Measurements from ENCODE around the gene PSMG3. TPM values are rescaled to one million over a fixed set of nuclear protein-coding genes. Genes with fewer than 3 reads are reported as not detected.

PSMG3 gene
- total RNA-seq, 1 donor from 2014 or later: 31.7 TPM

DNA sequence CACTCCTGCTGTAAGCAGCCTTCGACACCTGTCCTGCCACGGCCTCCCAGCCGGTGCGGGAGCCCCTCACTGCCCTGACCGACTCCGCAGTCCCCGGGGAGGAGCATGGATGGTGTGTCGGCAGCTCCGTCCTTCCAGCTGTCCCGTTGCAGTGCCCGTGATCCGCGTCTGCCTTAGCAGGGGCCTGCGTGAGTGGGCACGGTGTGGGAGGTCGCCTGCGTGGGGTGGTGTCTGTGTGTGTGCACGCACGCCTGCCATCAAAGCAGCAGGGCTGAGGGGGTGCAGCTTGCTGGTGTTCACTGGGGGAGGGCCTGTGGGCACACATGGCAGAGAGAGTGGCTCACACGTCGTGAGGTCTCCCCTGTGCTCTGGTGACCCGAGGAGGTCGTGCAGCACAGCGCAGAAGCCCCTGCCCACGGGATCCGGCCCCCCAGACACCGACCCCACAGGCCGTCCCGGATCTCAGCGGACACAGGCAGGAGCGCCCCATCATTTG, 29.0 kb downstream of the PSMG3 start:
- no peak overlapping the region for H3K27ac Mint-ChIP-seq (ENCODE audit: unreplicated experiment)
- H3K4me3 Mint-ChIP-seq (ENCODE audit: unreplicated experiment): no peak overlapping the region
- no peaks in the 10 kb centered on the region for H3K9me3 Mint-ChIP-seq (ENCODE audit: low read depth)
- H3K36me3 Mint-ChIP-seq (ENCODE audit: low read depth): peaks cover 3% of the 10 kb centered on the region
- TF ChIP-seq, protein P1, sequence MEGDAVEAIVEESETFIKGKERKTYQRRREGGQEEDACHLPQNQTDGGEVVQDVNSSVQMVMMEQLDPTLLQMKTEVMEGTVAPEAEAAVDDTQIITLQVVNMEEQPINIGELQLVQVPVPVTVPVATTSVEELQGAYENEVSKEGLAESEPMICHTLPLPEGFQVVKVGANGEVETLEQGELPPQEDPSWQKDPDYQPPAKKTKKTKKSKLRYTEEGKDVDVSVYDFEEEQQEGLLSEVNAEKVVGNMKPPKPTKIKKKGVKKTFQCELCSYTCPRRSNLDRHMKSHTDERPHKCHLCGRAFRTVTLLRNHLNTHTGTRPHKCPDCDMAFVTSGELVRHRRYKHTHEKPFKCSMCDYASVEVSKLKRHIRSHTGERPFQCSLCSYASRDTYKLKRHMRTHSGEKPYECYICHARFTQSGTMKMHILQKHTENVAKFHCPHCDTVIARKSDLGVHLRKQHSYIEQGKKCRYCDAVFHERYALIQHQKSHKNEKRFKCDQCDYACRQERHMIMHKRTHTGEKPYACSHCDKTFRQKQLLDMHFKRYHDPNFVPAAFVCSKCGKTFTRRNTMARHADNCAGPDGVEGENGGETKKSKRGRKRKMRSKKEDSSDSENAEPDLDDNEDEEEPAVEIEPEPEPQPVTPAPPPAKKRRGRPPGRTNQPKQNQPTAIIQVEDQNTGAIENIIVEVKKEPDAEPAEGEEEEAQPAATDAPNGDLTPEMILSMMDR (IDR thresholded peaks at IDR 0.05): no peak
- peaks cover 17% of the 10 kb centered on the region for H3K4me1 Mint-ChIP-seq (ENCODE audit: low read depth)
- no peak for DNase-seq (ENCODE audit: low spot score)
- H3K27me3 Mint-ChIP-seq (ENCODE audit: low read depth): no peaks in the 10 kb centered on the region

DNA sequence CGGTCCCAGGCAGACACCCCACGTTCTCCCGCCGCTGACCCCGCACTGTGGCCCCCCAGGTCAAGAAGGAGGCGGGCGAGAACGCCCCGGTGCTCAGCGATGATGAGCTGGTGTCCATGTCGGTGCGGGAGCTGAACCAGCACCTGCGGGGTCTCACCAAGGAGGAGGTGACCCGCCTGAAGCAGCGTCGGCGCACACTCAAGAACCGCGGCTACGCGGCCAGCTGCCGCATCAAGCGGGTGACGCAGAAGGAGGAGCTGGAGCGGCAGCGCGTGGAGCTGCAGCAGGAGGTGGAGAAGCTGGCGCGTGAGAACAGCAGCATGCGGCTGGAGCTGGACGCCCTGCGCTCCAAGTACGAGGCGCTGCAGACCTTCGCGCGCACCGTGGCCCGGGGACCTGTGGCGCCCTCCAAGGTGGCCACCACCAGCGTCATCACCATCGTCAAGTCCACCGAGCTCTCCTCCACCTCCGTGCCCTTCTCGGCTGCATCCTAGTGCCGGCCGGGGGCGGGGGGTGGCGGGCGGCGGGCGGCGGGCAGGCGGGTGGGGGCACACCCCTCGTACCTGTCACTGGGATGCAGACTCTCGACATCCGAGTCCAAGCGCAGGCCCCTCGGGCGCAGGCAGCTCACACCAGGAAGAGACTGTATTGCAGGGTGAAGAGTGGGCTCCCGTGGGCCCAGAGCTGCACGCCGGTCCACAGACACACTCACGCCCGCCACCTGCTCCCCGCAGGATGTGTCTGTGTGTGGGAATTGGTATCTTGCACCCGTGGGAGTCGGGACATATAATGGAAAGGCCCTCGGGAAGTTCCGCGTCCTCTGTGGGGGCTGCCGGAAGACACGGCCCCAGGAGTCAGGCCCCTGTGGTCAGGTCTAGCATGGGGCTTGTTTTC, 29.7 kb downstream of the PSMG3 start:
- Mint-ChIP-seq H3K27me3 (ENCODE audit: low read depth) (no peaks in the 10 kb centered on the region), H3K36me3 (ENCODE audit: low read depth) (peaks cover 3% of the 10 kb centered on the region), H3K27ac (ENCODE audit: unreplicated experiment) (no peak overlapping the region), H3K4me3 (ENCODE audit: unreplicated experiment) (no peak overlapping the region), H3K4me1 (ENCODE audit: low read depth) (peaks cover 17% of the 10 kb centered on the region), H3K9me3 (ENCODE audit: low read depth) (no peaks in the 10 kb centered on the region)
- DNase-seq (ENCODE audit: low spot score): no peak
- TF ChIP-seq, protein P1 (IDR thresholded peaks at IDR 0.05): no peak

DNA sequence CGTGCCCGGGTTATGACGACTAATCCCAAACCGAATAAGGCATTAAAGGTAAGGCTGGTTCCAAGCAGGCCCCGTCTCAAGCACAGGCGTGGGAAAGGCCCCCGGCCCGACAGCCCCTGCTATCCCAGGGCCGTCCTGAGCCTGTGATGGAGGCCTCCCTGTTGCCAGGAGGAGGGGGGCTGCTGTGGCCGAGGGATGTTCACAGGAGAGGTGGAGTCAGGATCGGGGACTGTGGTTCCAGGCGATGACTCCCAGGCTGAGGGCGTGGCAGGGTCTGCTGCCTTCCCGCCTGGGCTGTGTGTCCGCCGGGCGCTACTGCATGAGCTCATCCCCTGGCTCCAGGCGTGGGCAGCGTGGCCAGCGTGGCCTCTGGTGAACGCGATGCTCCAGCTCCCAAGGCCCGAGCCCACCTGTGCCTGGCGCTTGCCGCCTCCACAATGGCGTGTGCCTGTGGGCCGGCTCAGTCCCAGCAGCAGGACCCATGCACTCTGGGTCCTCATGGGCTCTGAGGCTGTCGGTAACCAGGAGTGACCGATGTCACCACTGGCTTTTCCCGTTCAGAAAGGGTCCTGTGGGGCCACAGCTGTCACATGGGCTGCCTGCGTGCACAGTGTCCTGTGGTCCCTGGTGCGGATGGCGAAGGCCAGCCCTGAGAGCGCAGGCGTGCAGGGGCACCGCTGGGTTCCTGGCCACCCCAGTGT, 30.5 kb downstream of the PSMG3 start:
- Mint-ChIP-seq H3K4me1 (ENCODE audit: low read depth) (peaks cover 22% of the 10 kb centered on the region), H3K27ac (ENCODE audit: unreplicated experiment) (peak overlapping the region; percentile 77), H3K27me3 (ENCODE audit: low read depth) (no peaks in the 10 kb centered on the region), H3K4me3 (ENCODE audit: unreplicated experiment) (peak overlapping the region; percentile 61), H3K36me3 (ENCODE audit: low read depth) (peaks cover 3% of the 10 kb centered on the region), H3K9me3 (ENCODE audit: low read depth) (no peaks in the 10 kb centered on the region)
- TF ChIP-seq, protein P1 (IDR thresholded peaks at IDR 0.05): no peak
- DNase-seq (ENCODE audit: low spot score): no peak

DNA sequence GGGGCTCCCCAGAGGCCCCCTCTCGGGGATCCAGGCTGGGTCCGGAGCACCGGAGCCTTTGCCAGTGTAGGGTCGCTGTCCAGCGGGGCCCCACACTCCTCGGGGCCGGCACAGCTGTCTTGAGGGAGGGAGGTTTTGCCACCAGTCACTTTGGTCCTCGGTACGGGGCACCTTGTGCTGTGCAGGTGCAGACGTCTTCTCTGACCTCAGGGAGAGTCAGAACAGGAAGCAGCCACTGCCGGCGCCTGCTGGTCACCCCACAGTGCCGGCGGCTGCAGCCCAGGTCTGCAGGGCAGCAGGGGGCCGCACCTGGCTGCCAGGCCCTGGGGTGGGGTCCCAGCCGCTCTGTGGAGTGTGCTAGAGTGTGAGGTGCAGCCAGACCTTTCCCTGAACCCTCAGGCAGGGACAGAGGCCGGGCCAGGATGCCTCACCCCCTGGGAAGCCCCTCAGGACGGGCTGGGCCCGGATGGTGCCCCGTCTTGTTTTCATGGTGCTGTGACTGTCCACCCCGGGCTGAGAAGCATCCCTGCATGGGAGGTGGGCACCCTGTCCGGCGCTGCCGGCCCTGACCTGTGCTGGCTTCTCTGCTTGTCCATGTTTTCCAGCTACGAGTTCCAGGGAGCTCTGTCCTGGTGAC, 31.2 kb downstream of the PSMG3 start:
- TF ChIP-seq, protein P1 (IDR thresholded peaks at IDR 0.05): no peak
- peaks cover 29% of the 10 kb centered on the region for H3K4me1 Mint-ChIP-seq (ENCODE audit: low read depth)
- H3K36me3 Mint-ChIP-seq (ENCODE audit: low read depth): peaks cover 3% of the 10 kb centered on the region
- H3K27me3 Mint-ChIP-seq (ENCODE audit: low read depth): no peaks in the 10 kb centered on the region
- H3K27ac Mint-ChIP-seq (ENCODE audit: unreplicated experiment): peak overlapping the region; percentile 77
- H3K4me3 Mint-ChIP-seq (ENCODE audit: unreplicated experiment): peak overlapping the region; percentile 61
- H3K9me3 Mint-ChIP-seq (ENCODE audit: low read depth): no peaks in the 10 kb centered on the region
- DNase-seq (ENCODE audit: low spot score): no peak
